ENCODE results near the gene ORM2. TPM values are rescaled to one million over a fixed set of nuclear protein-coding genes. Genes with fewer than 3 reads are reported as not detected.

ORM2 gene
- total RNA-seq, 4 donors from 2014 or later = not detected

- TF ChIP-seq CTCF (IDR thresholded peaks at IDR 0.05) = no peak
- peaks cover 0 to 23% (median 13%) of the 10 kb centered on the region in 4 donors for H3K4me1 ChIP-seq
- peak overlapping the region; percentile 41 to 78 (median 60) for H3K27ac ChIP-seq
- peak in 2 of 3 donors; percentile 93 for DNase-seq
- peaks cover 0 to 91% (median 7%) of the 10 kb centered on the region in 3 donors for H3K36me3 ChIP-seq
- no peaks in the 10 kb centered on the region for H3K27me3 ChIP-seq
- no peaks in the 10 kb centered on the region for H3K9me3 ChIP-seq
- H3K4me3 ChIP-seq = no peak overlapping the region
These were observed 19.3 kb downstream of the ORM2 start for GRCh38 chr9:114348906-114349482.

DNA sequence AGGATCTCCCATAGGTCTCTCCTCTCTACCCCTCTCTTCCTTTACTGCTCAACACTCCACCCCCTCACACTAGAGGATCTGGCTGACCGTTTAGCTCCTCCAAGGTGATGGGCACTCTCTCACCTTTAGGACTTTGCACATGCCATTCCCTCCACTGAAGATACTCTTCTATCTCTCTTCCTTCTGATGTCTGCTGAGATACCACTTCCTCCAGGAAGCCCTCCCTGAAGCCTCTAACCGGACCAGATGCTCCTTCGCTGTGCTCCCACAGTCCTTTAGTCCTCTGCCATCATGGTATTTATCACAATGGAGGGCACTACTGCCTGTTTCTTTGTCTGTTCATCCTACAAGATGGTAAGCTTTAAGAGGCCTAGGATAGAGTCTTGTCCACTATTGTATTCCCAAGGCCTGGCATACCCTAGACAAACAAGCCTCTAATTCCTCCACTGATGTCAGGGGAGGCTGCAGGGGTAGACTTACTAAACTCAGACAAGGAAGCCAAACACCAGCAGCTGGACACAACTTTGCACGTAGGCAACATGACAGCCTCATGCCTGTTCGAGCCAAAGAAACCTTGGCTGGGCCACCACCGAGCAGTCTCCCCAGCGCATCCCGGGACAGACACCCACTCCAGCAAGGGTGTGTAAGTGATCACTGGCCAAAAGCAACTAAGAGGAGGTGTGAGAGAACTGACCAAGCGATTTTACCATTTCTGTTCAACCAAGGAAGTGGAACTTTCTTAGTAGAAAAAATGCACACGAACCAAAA lies 20.2 kb downstream of the ORM2 start:
- Histone ChIP-seq H3K36me3 (peaks cover 0 to 92% (median 3%) of the 10 kb centered on the region in 3 donors), H3K27me3 (no peaks in the 10 kb centered on the region), H3K9me3 (no peaks in the 10 kb centered on the region), H3K4me1 (peaks cover 0 to 23% (median 13%) of the 10 kb centered on the region in 4 donors), H3K4me3 (no peak overlapping the region), H3K27ac (peak overlapping the region; percentile 38 to 78 (median 57))
- TF ChIP-seq POLR2A (IDR thresholded peaks at IDR 0.05) (no peak), CTCF (IDR thresholded peaks at IDR 0.05) (no peak)
- no peak for DNase-seq

- no peak for DNase-seq
- peak overlapping the region in 2 of 4 donors; percentile 53 to 78 for H3K27ac ChIP-seq
- peaks cover 0 to 23% (median 13%) of the 10 kb centered on the region in 4 donors for H3K4me1 ChIP-seq
- no peak overlapping the region for H3K4me3 ChIP-seq
- no peaks in the 10 kb centered on the region for H3K27me3 ChIP-seq
- no peak for TF ChIP-seq POLR2A (IDR thresholded peaks at IDR 0.05)
- TF ChIP-seq CTCF (IDR thresholded peaks at IDR 0.05) = no peak
- no peaks in the 10 kb centered on the region for H3K9me3 ChIP-seq
- peaks cover 0 to 92% (median 3%) of the 10 kb centered on the region in 3 donors for H3K36me3 ChIP-seq
These were observed 21.1 kb downstream of the ORM2 start for GRCh38 chr9:114350636-114351401.

GRCh38 chr9:114351932-114352331 lies 22.3 kb downstream of the ORM2 start:
- Histone ChIP-seq H3K4me1 (peaks cover 0 to 23% (median 13%) of the 10 kb centered on the region in 4 donors), H3K27me3 (no peaks in the 10 kb centered on the region), H3K4me3 (no peak overlapping the region), H3K9me3 (no peaks in the 10 kb centered on the region), H3K27ac (peak overlapping the region in 2 of 4 donors; percentile 32 to 64), H3K36me3 (peaks cover 0 to 92% (median 3%) of the 10 kb centered on the region in 3 donors)
- TF ChIP-seq CTCF (IDR thresholded peaks at IDR 0.05) (no peak), POLR2A (IDR thresholded peaks at IDR 0.05) (no peak)
- no peak for DNase-seq

GRCh38 chr9:114355821-114356220 lies 26.2 kb downstream of the ORM2 start:
- Histone ChIP-seq H3K9me3 (no peaks in the 10 kb centered on the region), H3K4me3 (no peak overlapping the region), H3K4me1 (peaks cover 0 to 7% (median 0%) of the 10 kb centered on the region in 4 donors), H3K36me3 (peaks cover 0 to 93% (median 3%) of the 10 kb centered on the region in 3 donors), H3K27me3 (no peaks in the 10 kb centered on the region), H3K27ac (no peak overlapping the region)
- no peak for DNase-seq
- TF ChIP-seq CTCF (IDR thresholded peaks at IDR 0.05) (no peak), POLR2A (IDR thresholded peaks at IDR 0.05) (no peak)

Data from Peyer's patch (tissue), 4 donors.